ENCODE results near the gene HSPB6.

The HSPB6 gene

DNA sequence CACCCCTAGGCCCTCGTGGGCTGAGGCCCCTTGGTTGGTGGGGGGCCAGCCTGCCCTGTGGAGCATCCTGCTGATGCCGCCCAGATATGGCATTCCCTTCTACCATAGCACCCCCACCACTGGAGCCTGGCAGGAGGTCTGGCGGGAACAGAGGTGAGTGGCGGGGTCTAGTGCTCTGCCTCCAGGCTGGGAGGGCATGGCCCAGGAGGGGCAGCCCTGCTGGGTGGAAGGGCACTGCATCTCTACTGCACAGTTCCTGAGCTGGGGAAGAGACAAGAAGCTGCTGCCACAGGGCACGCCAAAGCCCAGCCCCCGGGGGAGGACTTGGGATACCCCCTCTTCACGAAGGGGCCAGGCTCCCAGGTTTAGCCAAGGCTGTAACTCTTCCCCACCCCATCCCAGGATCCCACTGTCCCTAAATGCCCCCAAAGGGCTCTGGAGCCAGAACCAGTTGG, 41.4 kb downstream of the HSPB6 start:
- Histone ChIP-seq H3K4me3 (peak overlapping the region; percentile 88), H3K27ac (peak overlapping the region in 1 of 2 donors; percentile 96)
- TF ChIP-seq, protein P1, sequence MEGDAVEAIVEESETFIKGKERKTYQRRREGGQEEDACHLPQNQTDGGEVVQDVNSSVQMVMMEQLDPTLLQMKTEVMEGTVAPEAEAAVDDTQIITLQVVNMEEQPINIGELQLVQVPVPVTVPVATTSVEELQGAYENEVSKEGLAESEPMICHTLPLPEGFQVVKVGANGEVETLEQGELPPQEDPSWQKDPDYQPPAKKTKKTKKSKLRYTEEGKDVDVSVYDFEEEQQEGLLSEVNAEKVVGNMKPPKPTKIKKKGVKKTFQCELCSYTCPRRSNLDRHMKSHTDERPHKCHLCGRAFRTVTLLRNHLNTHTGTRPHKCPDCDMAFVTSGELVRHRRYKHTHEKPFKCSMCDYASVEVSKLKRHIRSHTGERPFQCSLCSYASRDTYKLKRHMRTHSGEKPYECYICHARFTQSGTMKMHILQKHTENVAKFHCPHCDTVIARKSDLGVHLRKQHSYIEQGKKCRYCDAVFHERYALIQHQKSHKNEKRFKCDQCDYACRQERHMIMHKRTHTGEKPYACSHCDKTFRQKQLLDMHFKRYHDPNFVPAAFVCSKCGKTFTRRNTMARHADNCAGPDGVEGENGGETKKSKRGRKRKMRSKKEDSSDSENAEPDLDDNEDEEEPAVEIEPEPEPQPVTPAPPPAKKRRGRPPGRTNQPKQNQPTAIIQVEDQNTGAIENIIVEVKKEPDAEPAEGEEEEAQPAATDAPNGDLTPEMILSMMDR (IDR thresholded peaks at IDR 0.05) = no peak
- peak; percentile 72 for DNase-seq (ENCODE audit: low spot score)

DNA sequence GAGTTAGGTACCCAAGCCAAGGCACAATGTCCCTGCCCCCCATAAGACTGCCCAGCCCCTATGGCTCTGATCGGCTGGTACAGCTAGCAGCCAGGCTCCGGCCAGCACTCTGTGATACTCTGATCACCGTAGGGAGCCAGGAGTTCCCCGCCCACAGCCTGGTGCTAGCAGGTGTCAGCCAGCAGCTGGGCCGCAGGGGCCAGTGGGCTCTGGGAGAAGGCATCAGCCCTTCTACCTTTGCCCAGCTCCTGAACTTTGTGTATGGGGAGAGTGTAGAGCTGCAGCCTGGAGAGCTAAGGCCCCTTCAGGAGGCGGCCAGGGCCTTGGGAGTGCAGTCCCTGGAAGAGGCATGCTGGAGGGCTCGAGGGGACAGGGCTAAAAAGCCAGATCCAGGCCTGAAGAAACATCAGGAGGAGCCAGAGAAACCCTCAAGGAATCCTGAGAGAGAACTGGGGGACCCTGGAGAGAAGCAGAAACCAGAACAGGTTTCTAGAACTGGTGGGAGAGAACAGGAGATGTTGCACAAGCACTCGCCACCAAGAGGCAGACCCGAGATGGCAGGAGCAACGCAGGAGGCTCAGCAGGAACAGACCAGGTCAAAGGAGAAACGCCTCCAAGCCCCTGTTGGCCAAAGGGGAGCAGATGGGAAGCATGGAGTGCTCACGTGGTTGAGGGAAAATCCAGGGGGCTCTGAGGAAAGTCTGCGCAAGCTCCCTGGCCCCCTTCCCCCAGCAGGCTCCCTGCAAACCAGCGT, 42.1 kb downstream of the HSPB6 start:
- Histone ChIP-seq H3K27ac (no peak overlapping the region), H3K4me3 (no peak overlapping the region)
- TF ChIP-seq, protein P1 (IDR thresholded peaks at IDR 0.05) = no peak
- no peak for DNase-seq (ENCODE audit: low spot score)

DNA sequence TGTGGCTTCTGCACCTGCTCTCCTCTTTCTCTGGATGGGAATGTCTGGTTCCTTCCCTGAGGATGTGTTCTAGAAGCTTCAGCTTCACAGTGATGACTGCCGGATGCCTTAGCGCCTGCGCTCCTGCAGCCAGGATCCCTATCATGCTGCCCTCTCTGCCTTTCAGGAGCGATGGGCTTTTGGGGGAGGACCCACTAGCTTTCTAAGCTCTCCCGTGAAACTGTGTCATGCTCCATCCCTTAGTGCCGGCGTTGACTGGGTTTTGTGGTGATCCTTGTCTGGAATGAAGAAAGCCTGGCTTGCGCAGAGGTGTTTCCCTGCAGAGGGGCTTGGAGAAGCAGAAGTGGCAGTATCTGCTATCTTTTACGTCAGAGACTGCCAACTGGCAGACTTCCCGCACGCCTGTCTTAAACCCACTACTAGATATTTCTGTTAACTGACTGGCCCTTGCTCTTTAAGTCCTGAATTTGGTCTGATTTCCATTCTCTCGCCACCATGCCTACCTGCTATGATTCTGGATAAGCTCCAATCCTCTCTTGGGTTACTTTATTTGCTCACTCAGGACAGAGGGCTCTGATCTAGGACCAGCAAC, 42.8 kb downstream of the HSPB6 start:
- H3K4me3 ChIP-seq = no peak overlapping the region
- DNase-seq (ENCODE audit: low spot score) = no peak
- no peak overlapping the region for H3K27ac ChIP-seq
- TF ChIP-seq, protein P1 (IDR thresholded peaks at IDR 0.05) = no peak

DNA sequence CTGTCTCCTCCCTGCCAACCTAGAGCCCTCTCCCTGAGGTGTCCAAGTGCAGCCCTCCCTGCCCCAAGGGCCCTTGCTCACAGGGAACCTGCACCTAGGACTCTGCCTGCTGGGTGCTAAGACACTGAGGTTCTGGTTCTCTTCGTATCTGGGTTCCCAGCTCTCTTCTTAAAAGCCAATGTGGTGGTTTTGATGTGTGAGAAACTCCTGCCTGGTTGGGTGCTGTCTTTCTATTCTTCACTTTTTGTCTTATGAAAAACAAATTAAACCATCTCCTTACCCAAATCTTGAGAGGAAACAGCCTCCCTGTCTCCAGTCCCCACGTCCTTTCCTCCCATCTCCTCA, 43.4 kb downstream of the HSPB6 start:
- no peak for DNase-seq (ENCODE audit: low spot score)
- Histone ChIP-seq H3K27ac (no peak overlapping the region), H3K4me3 (no peak overlapping the region)
- TF ChIP-seq, protein P1 (IDR thresholded peaks at IDR 0.05) = no peak

DNA sequence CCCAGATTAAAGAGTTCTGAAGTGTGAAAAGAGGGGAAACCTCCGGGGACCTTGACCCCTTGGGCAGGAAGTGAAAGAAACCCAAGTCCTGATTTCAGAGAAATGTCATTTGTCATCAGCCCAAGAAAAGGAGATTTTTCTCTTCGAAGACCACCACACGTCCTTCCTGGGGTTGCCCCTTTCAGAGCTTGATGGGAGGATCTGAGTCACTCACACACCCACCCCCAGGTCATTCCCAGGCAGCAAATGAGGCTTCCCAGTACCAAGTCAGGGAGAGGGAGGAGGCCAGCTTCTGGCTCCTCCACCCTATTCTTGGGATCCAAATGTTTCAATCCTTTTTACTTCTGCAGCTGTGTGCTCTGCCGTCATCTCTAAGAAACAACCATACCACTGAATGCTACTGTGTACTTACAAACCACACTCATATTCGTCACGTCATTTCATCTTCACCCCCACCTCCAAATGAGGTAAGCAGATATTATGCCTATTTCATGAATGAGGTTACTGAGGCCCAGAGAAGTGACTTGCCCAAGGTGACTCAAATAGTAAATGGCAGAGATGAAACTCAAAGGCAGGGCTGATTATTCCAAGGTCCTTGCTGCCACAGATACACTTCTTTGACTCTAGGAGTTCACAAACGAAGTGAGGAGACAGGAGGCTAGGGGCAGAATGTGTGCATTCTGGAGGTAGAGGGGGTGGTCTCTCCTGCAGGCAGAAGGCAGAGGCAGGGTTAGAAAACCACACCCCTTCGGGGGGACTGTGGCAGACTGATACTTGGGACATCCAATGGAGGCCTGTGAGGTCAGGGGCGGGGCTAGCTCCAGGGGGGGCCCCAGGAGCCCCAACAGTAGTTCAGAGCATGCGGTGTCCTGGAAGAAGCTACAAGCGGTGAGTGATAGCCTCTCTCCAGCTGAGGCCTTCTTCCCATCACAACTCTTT, 44.0 kb downstream of the HSPB6 start:
- no peak overlapping the region for H3K27ac ChIP-seq
- no peak overlapping the region for H3K4me3 ChIP-seq
- TF ChIP-seq, protein P1 (IDR thresholded peaks at IDR 0.05) = no peak
- no peak for DNase-seq (ENCODE audit: low spot score)

DNA sequence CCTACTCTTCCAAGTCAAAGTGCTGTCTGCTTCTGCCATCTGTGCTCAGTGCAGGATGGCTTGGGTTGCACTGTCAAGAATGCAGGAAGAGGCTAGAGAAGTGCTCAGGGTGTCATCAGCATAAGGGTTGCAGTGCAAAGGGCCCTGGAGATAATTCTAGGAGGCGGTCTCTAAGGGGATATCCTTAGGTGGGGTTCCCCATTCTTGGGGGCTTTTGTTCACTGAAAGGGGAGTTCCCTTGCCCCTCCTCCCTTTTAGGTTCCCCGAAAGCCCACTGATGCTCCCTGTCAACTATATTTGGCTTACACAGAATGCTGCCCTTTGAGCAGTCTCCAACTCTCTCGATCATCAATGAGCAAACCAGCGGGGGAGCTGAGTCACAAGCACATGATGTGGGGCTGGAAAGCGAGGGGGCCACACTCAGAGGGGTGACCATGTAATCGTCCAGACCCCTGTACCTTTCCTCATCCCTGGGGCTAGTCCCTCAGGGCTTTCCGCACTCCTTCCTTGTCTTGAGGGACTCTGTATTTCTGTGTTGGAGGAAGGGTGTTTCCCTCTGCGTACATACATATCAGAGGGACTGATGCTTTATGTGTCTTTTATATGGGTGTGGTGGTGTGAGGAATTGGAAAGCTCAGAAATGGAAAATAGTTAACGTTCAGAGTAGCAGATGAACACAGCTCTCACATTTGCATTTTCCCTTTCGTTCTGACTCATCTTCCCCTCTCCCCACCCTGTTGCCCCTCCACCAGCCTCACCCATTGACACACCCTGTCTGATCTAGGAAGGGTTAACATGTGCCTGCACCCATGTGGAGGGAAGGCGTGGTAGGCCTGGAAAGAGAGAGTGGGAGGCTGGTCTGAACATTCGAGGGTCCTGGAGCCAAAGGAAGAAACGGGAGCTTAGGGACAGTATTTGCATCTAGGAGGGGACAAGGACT, 45.8 kb downstream of the HSPB6 start:
- TF ChIP-seq, protein P1 (IDR thresholded peaks at IDR 0.05) = no peak
- Histone ChIP-seq H3K27ac (no peak overlapping the region), H3K4me3 (no peak overlapping the region)
- no peak for DNase-seq (ENCODE audit: low spot score)
